ENCODE data around the gene NTN3. TPM values are rescaled to one million over a fixed set of nuclear protein-coding genes. Genes with fewer than 3 reads are reported as not detected.

NTN3 gene
- total and polyA plus RNA-seq, 2 of the 4 experiments (the other 2 are of a cell fraction), result 0.18 to 0.38 TPM

DNA sequence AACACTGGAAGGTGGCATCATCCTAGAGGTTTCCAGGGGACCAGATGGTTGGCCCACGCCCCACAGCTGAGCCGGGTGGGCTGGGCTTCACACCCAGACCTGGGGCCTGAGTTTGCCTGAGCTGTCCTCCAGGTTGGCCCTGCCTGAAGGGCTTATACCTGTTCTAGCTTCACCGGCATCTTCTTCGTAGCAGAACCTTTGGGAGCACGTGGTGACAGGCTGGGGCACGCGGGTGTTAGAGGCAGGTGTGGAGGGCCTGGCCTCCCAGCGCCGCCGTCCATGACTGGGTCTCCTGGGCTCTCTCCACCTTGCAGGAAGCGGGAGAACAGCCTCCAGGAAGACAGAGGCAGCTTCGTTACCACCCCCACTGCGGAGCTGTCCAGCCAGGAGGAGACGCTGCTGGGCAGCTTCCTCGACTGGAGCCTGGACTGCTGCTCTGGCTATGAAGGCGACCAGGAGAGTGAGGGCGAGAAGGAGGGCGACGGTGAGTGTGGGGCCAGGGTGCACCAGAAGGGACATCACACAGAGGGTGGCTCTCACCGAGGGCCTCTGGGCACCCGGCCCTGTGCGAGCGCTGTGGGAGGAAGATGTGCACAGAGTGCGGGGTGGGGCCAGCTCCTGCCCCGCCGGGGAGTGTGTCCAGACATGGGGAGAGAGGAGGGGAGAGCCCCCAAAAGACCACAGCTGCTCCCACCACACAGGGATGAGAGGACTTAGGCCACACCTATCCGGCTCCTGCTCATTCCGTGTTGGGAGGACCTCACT, 15.8 kb upstream of the NTN3 start:
- no peak overlapping the region for H3K4ac ChIP-seq (ENCODE audit: low read depth, low read length)
- intact Hi-C loops (cut with micrococcal nuclease), result no loop called here
- H4K91ac ChIP-seq (ENCODE audit: insufficient read depth, low read depth, low read length), result no peak overlapping the region
- H4K8ac ChIP-seq (ENCODE audit: low read depth in 2 of 2, low read length in 2 of 2), result no peak overlapping the region
- peaks cover 5% of the 10 kb centered on the region; the same call in 1 of the 2 replicates for H3K4me1 ChIP-seq (ENCODE audit: control insufficient read depth, insufficient read depth, low read length)
- ATAC-seq (ENCODE audit: low read depth) (no peak), DNase-seq (no peak)
- H2BK20ac ChIP-seq (ENCODE audit: low read depth, low read length), result no peak overlapping the region
- H2AK5ac ChIP-seq (ENCODE audit: low read depth, low read length), result no peak overlapping the region
- H3K36me3 ChIP-seq (ENCODE audit: control insufficient read depth, insufficient read depth, low read length), result peaks cover 29% of the 10 kb centered on the region
- no peak overlapping the region for H3K14ac ChIP-seq (replicated peaks; ENCODE audit: low read depth, low read length)
- WGBS, 2 experiments (ENCODE audit: extremely low coverage in 2 of 2, insufficient read length in 1 of 2), result 95% methylated on average over 15 of the region's 28 CpGs; no CpG with 5 or more reads in 1 of the 2 experiments
- H2BK5ac ChIP-seq (ENCODE audit: low read depth, low read length, poor library complexity, severe bottlenecking), result no peak overlapping the region
- H3K79me1 ChIP-seq (ENCODE audit: low read depth in 1 of 2, low read length in 2 of 2), result peaks cover 6 to 46% of the 10 kb centered on the region in 2 experiments; a peak in 3 of 4 replicates
- no peaks in the 10 kb centered on the region for H3K9me1 ChIP-seq (ENCODE audit: insufficient read depth, low read length)
- H4K5ac ChIP-seq (ENCODE audit: low read depth, low read length), result no peak overlapping the region
- no peak overlapping the region for H3K4me3 ChIP-seq (ENCODE audit: insufficient read depth, low read depth, low read length)
- POLR2A ChIA-PET (ENCODE audit: unreplicated experiment), result no interaction called here
- peak overlapping the region; percentile 11 for H2AFZ ChIP-seq (replicated peaks; ENCODE audit: low read length, poor library complexity)
- H2BK120ac ChIP-seq (ENCODE audit: low read depth, low read length), result no peak overlapping the region
- H3K27ac ChIP-seq (ENCODE audit: insufficient read depth, low read length), result no peak overlapping the region
- TF ChIP-seq, protein P1, sequence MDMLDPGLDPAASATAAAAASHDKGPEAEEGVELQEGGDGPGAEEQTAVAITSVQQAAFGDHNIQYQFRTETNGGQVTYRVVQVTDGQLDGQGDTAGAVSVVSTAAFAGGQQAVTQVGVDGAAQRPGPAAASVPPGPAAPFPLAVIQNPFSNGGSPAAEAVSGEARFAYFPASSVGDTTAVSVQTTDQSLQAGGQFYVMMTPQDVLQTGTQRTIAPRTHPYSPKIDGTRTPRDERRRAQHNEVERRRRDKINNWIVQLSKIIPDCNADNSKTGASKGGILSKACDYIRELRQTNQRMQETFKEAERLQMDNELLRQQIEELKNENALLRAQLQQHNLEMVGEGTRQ (IDR thresholded peaks at IDR 0.05; ENCODE audit: low read depth, low read length), result no peak
- TF ChIP-seq CEBPB (IDR thresholded peaks at IDR 0.05; ENCODE audit: low read depth, low read length) (no peak), MAZ (IDR thresholded peaks at IDR 0.05; ENCODE audit: borderline replicate concordance, low read depth, low read length) (no peak), BHLHE40 (IDR thresholded peaks at IDR 0.05; ENCODE audit: low read depth, low read length) (no peak), CTCF (conservative IDR thresholded peaks at IDR 0.05; ENCODE audit: low read depth, low read length) (no peak), SMC3 (IDR thresholded peaks at IDR 0.05; ENCODE audit: low read depth, low read length) (no peak), RFX5 (IDR thresholded peaks at IDR 0.05; ENCODE audit: low read depth, low read length) (no peak), RCOR1 (IDR thresholded peaks at IDR 0.05; ENCODE audit: insufficient replicate concordance, low read length) (no peak), RAD21 (IDR thresholded peaks at IDR 0.05; ENCODE audit: low read length) (no peak), MXI1 (IDR thresholded peaks at IDR 0.05; ENCODE audit: borderline replicate concordance, low read depth, low read length) (no peak), CHD1 (IDR thresholded peaks at IDR 0.05; ENCODE audit: low read depth, low read length) (no peak), FOS (IDR thresholded peaks at IDR 0.05; ENCODE audit: low read depth, low read length) (no peak), POLR2A (IDR thresholded peaks at IDR 0.05; ENCODE audit: low read depth, low read length) (no peak), MAFK (IDR thresholded peaks at IDR 0.05; ENCODE audit: low read depth, low read length) (no peak), NFE2L2 (IDR thresholded peaks at IDR 0.05; ENCODE audit: low read depth, low read length) (no peak)
- TF ChIP-seq, protein P2, sequence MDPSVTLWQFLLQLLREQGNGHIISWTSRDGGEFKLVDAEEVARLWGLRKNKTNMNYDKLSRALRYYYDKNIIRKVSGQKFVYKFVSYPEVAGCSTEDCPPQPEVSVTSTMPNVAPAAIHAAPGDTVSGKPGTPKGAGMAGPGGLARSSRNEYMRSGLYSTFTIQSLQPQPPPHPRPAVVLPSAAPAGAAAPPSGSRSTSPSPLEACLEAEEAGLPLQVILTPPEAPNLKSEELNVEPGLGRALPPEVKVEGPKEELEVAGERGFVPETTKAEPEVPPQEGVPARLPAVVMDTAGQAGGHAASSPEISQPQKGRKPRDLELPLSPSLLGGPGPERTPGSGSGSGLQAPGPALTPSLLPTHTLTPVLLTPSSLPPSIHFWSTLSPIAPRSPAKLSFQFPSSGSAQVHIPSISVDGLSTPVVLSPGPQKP (IDR thresholded peaks at IDR 0.05; ENCODE audit: borderline replicate concordance, low read depth, low read length), result no peak
- H2AK9ac ChIP-seq (replicated peaks; ENCODE audit: low read depth, low read length, poor library complexity), result peak overlapping the region; percentile 65
- in situ Hi-C loops (cut with MboI; ENCODE audit: low sequenced_read_pairs), result no loop called here
- H3K9ac ChIP-seq (ENCODE audit: low read depth, low read length), result no peak overlapping the region
- H3K4me2 ChIP-seq (ENCODE audit: low read depth, low read length), result no peak overlapping the region
- dilution Hi-C loops (cut with HindIII; ENCODE audit: low sequenced_read_pairs, unreplicated experiment), result no loop called here
- H3K27me3 ChIP-seq (ENCODE audit: control insufficient read depth, insufficient read depth, low read length), result no peaks in the 10 kb centered on the region
- CTCF ChIA-PET, result no interaction called here
- no TSS peak for BruUV-seq (replicated peaks)
- H3K56ac ChIP-seq (ENCODE audit: extremely low read depth, insufficient read depth, low read length), result no peak overlapping the region
- H3K23ac ChIP-seq (ENCODE audit: low read depth, low read length), result no peak overlapping the region
- no peaks in the 10 kb centered on the region for H3K9me3 ChIP-seq (ENCODE audit: control insufficient read depth, insufficient read depth, low read length)
- peaks cover 5% of the 10 kb centered on the region; the same call in 1 of the 2 replicates for H4K20me1 ChIP-seq (ENCODE audit: insufficient read depth, low read length)
- H2BK15ac ChIP-seq (ENCODE audit: low read depth, low read length), result no peak overlapping the region
- no peak overlapping the region for H3K18ac ChIP-seq (ENCODE audit: low read depth, low read length)

Measured in IMR-90 (cell line).